K562 (cell line): ENCODE data around the gene FUNDC2. TPM values are rescaled to one million over a fixed set of nuclear protein-coding genes. Genes with fewer than 3 reads are reported as not detected.

Experiments
- BRD9 ChIP-seq: fragments of 450-650 bp; IDR thresholded peaks from 2 replicates; pipeline ENCODE4 v1.6.1; 2018; ENCODE audit warnings: low read depth; ENCODE audit not compliant: partially characterized antibody
- EP300 ChIP-seq: IDR thresholded peaks from 2 replicates; pipeline ENCODE4 v1.6.1; 2012; ENCODE audit warnings: low read length, improper control_type of control experiment
- GTF2E2 ChIP-seq: fragments of 200-800 bp; sonication (Bioruptor generic); IDR thresholded peaks from 2 replicates; pipeline ENCODE4 v1.6.1; 2016; ENCODE audit warnings: missing genetic modification characterization, missing compliant biosample characterization
- HOXB6 ChIP-seq: fragments of 250-450 bp; sonication (Bioruptor Pico); IDR thresholded peaks from 2 replicates; pipeline ENCODE4 v1.5.1; 2022; ENCODE audit warnings: mild to moderate bottlenecking, borderline replicate concordance
- JUND ChIP-seq, 2 experiments: IDR thresholded peaks; 2 replicates in 1 of 2; 3 replicates in 1 of 2; pipeline ENCODE4 v1.6.1; 2011; ENCODE audit warnings: borderline replicate concordance in 2 of 2, low read depth in 2 of 2, low read length in 2 of 2, improper control_type of control experiment in 1 of 2, missing biosample characterization in 1 of 2, missing genetic modification characterization in 1 of 2, missing genetic modification reagents in 1 of 2
- LEF1 ChIP-seq: fragments of 450-650 bp; IDR thresholded peaks from 2 replicates; pipeline ENCODE4 v1.6.1; 2016; ENCODE audit warnings: mild to moderate bottlenecking
- PHB2 ChIP-seq: fragments of 450-650 bp; IDR thresholded peaks from 2 replicates; pipeline ENCODE4 v1.6.1; 2017; ENCODE audit warnings: low read depth
- PML ChIP-seq: IDR thresholded peaks from 2 replicates; pipeline ENCODE4 v1.6.1; 2012; ENCODE audit warnings: low read length, inconsistent platforms
- RNF219 ChIP-seq: fragments of 250-450 bp; sonication (Bioruptor Pico); IDR thresholded peaks from 2 replicates; pipeline ENCODE4 v1.5.0; 2022; ENCODE audit warnings: mild to moderate bottlenecking
- SLC30A9 ChIP-seq: fragments of 250-450 bp; sonication (Bioruptor Pico); IDR thresholded peaks from 2 replicates; pipeline ENCODE4 v1.8.0; 2022; ENCODE audit warnings: mild to moderate bottlenecking, moderate library complexity
- SMAD1 ChIP-seq: fragments of 150-350 bp; IDR thresholded peaks from 2 replicates; pipeline ENCODE4 v1.6.1; 2014; ENCODE audit warnings: low read length, low read depth; ENCODE audit not compliant: partially characterized antibody
- SP2 ChIP-seq: IDR thresholded peaks from 2 replicates; pipeline ENCODE4 v1.6.1; 2011; ENCODE audit warnings: mild to moderate bottlenecking, low read depth, low read length, moderate library complexity; ENCODE audit not compliant: poor library complexity, severe bottlenecking; ENCODE audit errors: extremely low read depth
- ZBTB17 ChIP-seq: fragments of 450-650 bp; formaldehyde crosslinking; IDR thresholded peaks from 2 replicates; pipeline ENCODE4 v1.4.0; 2020; ENCODE audit warnings: mild to moderate bottlenecking
- ZBTB49 ChIP-seq: sonication (generic); formaldehyde crosslinking; IDR thresholded peaks from 2 replicates; pipeline ENCODE4 v1.8.0; 2022; ENCODE audit warnings: missing genetic modification reagents, mild to moderate bottlenecking, borderline replicate concordance
- ZFP91 ChIP-seq: sonication (generic); formaldehyde crosslinking; IDR thresholded peaks from 2 replicates; pipeline ENCODE4 v1.8.0; 2022; ENCODE audit warnings: mild to moderate bottlenecking, missing genetic modification reagents
- ZKSCAN1 ChIP-seq: fragments of 150-350 bp; IDR thresholded peaks from 2 replicates; pipeline ENCODE4 v1.6.1; 2016; ENCODE audit warnings: low read depth, low read length
- ZNF23 ChIP-seq: fragments of 250-450 bp; sonication (Bioruptor Pico); IDR thresholded peaks from 2 replicates; pipeline ENCODE4 v1.4.0; 2020; ENCODE audit warnings: mild to moderate bottlenecking
- ZNF232 ChIP-seq: sonication (generic); formaldehyde crosslinking; IDR thresholded peaks from 2 replicates; pipeline ENCODE4 v1.8.0; 2022; ENCODE audit warnings: mild to moderate bottlenecking, missing genetic modification reagents
- ZNF695 ChIP-seq: fragments of 450-650 bp; formaldehyde crosslinking; IDR thresholded peaks from 2 replicates; pipeline ENCODE4 v1.4.0; 2020; ENCODE audit warnings: mild to moderate bottlenecking, moderate library complexity
- ZNF766 ChIP-seq: fragments of 200-800 bp; sonication (Bioruptor generic); conservative IDR thresholded peaks from 2 replicates; pipeline ENCODE4 v1.6.1; 2016; ENCODE audit warnings: missing genetic modification characterization, missing compliant biosample characterization
- ZNF780A ChIP-seq: fragments of 250-450 bp; sonication (Bioruptor Pico); IDR thresholded peaks from 2 replicates; pipeline ENCODE4 v1.5.0; 2021; ENCODE audit warnings: mild to moderate bottlenecking
- polyA plus RNA-seq, 8 experiments: library from polyadenylated mRNA; depleted of rRNA in 4 of 8; stranded (reverse) in 5 of 8; unstranded in 3 of 8; fragments of >200 nt; fragmentation: Nextera tagmentation in 2 of 8; fragmentation: Illumina TruSeq in 1 of 8; extraction: Ambion mirVana in 2 of 8; extraction: Trizol in 1 of 8; gene quantifications; 2 replicates each; pipeline versions ENCODE4 v1.2.1 to v1.2.3, GENCODE V29; 2011 to 2014; ENCODE audit warnings: inconsistent platforms in 1 of 8, missing spikeins in 1 of 8
- total RNA-seq, 7 experiments: library from RNA; depleted of rRNA in 6 of 7; stranded (reverse); fragments of >200 nt in 6 of 7; fragmentation: Illumina TruSeq in 2 of 7; extraction: Trizol in 2 of 7; gene quantifications; 2 replicates each; pipeline versions ENCODE4 v1.2.1 to v1.2.3, GENCODE V29; 2011 to 2021; ENCODE audit warnings: low replicate concordance in 1 of 7
- TF ChIP-seq, protein P1 (sequence below): sonication (generic); formaldehyde crosslinking; IDR thresholded peaks from 2 replicates; pipeline ENCODE4 v1.8.1; 2023; ENCODE audit warnings: mild to moderate bottlenecking, missing genetic modification reagents, moderate library complexity

Gene FUNDC2
- total and polyA plus RNA-seq, 9 of the 15 experiments (the other 6 are each of a cell fraction or from before 2014, with no cell fraction given) = 50.6 to 235 (median 123) TPM

GRCh38 chrX:155070975-155071693 lies 44.5 kb downstream of the FUNDC2 start, which contains the start of the genes BRCC3, CMC4 and MTCP1 (continued):
- TF ChIP-seq ZFP91 (CRISPR knock-in tag) (no peak), RNF219 (no peak), ZNF695 (no peak), ZBTB17 (CRISPR knock-in tag) (no peak), ZKSCAN1 (no peak), ZNF766 (CRISPR knock-in tag) (no peak), SLC30A9 (no peak), SMAD1 (no peak), GTF2E2 (tag) (no peak), EP300 (no peak), LEF1 (no peak), SP2 (no peak), PHB2 (no peak), ZNF780A (CRISPR knock-in tag) (no peak), BRD9 (no peak), ZBTB49 (no peak), PML (no peak; the same call in 1 of the 2 replicates), HOXB6 (CRISPR knock-in tag) (no peak), JUND (IDR thresholded peaks at IDR 0.05; ENCODE audit: borderline replicate concordance, low read depth, low read length) (no peak; the same call in 1 of the 2 replicates), JUND (tag; IDR thresholded peaks at IDR 0.05; ENCODE audit: borderline replicate concordance, low read depth, low read length) (no peak), ZNF23 (CRISPR knock-in tag) (no peak), ZNF232 (CRISPR knock-in tag) (no peak)
- TF ChIP-seq, protein P1, sequence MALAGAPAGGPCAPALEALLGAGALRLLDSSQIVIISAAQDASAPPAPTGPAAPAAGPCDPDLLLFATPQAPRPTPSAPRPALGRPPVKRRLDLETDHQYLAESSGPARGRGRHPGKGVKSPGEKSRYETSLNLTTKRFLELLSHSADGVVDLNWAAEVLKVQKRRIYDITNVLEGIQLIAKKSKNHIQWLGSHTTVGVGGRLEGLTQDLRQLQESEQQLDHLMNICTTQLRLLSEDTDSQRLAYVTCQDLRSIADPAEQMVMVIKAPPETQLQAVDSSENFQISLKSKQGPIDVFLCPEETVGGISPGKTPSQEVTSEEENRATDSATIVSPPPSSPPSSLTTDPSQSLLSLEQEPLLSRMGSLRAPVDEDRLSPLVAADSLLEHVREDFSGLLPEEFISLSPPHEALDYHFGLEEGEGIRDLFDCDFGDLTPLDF (CRISPR knock-in tag) = no peak
